ENCODE results near the gene XPNPEP3.

The XPNPEP3 gene

DNA sequence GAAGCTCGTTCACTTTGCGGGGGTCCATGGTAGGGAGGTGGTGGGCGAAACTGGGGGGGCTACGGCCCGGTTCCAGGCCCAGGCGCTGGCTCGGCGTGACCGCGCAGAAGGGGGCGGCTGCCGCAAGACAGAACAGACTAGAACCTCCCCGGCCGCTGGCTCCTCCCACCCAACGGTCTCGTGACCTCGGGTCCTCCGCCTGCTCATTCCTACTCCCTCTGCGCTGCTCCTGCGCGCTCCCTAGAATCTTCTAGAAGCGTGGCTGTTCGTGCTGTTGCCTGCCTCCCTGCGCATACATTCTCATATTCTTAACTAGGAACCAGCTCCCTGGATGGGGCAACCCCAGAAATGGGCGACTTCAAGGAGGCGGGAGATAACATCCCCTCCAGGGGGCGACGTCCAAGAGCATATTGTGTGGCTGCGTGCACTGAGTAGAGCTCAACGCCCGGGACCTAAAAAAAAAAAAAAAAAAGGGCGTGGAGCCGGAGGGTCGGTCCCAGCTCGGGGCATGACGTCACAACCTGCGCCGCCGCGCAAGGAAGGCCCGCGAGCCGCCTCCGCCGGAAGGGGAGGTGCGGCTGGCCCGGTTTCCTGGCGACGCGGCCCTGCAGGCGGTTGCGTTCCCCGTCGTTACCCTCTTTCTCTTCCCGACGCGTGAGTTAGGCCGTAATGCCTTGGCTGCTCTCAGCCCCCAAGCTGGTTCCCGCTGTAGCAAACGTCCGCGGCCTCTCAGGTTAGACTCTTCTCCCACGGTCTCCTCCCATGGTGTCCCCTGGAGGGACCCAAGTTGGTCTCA lies at the start of gene XPNPEP3, which contains the start of gene ST13:
TSS of gene XPNPEP3 (plus strand) at position 636 of the 796 bp plus-strand sequence. CDS start at position 670, 34 bp downstream.
TSS of gene ST13 (minus strand) at position 127 of the 796 bp plus-strand sequence. CDS start at position 28, 99 bp downstream.
- TF ChIP-seq, protein P1, sequence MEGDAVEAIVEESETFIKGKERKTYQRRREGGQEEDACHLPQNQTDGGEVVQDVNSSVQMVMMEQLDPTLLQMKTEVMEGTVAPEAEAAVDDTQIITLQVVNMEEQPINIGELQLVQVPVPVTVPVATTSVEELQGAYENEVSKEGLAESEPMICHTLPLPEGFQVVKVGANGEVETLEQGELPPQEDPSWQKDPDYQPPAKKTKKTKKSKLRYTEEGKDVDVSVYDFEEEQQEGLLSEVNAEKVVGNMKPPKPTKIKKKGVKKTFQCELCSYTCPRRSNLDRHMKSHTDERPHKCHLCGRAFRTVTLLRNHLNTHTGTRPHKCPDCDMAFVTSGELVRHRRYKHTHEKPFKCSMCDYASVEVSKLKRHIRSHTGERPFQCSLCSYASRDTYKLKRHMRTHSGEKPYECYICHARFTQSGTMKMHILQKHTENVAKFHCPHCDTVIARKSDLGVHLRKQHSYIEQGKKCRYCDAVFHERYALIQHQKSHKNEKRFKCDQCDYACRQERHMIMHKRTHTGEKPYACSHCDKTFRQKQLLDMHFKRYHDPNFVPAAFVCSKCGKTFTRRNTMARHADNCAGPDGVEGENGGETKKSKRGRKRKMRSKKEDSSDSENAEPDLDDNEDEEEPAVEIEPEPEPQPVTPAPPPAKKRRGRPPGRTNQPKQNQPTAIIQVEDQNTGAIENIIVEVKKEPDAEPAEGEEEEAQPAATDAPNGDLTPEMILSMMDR (IDR thresholded peaks at IDR 0.05): no peak
- Histone ChIP-seq H3K4me3 (peak within 1 kb of the TSS; percentile 81), H3K27ac (peak within 1 kb of the TSS; percentile 91 to 92)
- peak; percentile 98 for DNase-seq (ENCODE audit: low spot score)

GRCh38 chr22:40808018-40808841 lies 48.7 kb upstream of the XPNPEP3 start:
- Histone ChIP-seq H3K27ac (no peak overlapping the region), H3K4me3 (no peak overlapping the region)
- TF ChIP-seq, protein P1 (IDR thresholded peaks at IDR 0.05): no peak
- no peak for DNase-seq (ENCODE audit: low spot score)

- Histone ChIP-seq H3K4me3 (no peak overlapping the region), H3K27ac (no peak overlapping the region)
- no peak for DNase-seq (ENCODE audit: low spot score)
- TF ChIP-seq, protein P1 (IDR thresholded peaks at IDR 0.05): no peak
Observed at GRCh38 chr22:40813912-40814315, 43.0 kb upstream of the XPNPEP3 start.

DNA sequence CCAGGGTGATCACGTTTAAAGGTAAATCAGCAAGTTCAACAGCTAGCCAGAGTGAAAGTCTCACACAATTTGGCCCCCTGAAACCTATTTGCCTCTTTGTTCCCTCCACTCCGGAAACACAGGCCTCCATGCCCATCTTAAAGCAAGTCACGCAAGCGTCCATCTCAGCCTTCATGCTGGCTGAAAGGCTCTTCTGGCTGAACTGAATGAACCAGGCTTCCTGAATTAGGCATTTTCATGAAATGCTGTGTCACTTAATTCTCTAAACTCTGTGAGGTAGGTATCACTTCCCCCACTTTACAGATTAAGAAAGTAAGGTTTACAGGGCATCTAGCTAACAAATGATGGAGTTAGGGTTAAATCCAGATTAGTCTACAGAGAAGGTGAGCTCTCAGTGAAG lies 39.2 kb upstream of the XPNPEP3 start:
- Histone ChIP-seq H3K27ac (no peak overlapping the region), H3K4me3 (no peak overlapping the region)
- TF ChIP-seq, protein P1 (IDR thresholded peaks at IDR 0.05): no peak
- no peak for DNase-seq (ENCODE audit: low spot score)

DNA sequence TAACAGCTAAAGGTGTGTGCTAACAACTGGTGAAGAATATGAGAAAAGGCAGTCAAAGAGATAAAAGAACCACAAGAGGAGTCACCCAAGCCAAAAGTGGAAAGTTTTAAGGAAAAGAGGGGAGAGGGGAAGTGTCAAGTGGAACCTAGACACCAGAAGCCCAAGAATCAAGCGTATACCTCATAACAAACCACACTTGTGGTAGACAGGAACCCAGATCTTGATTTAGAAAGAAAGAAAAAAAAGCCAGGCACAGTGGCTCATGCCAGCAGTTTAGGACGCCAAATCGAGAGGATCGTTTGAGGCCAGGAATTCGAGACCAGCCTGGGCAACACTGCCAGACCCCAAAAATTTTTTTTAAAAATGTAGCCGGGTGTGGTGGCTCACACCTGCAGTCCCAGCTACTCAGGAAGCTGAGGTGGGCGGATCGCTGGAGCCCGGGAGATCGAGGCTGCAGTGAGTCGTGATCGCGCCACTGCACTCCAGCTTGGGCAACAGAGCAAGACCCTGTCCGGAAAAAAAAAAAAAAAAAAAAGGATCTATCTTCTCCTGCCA lies 38.7 kb upstream of the XPNPEP3 start:
- DNase-seq (ENCODE audit: low spot score): no peak
- H3K4me3 ChIP-seq: peak overlapping the region; percentile 78
- H3K27ac ChIP-seq: no peak overlapping the region
- TF ChIP-seq, protein P1 (IDR thresholded peaks at IDR 0.05): no peak

- H3K4me3 ChIP-seq: peak within 1 kb of the TSS; percentile 78
- peak; percentile 95 for DNase-seq (ENCODE audit: low spot score)
- TF ChIP-seq, protein P1 (IDR thresholded peaks at IDR 0.05): no peak
- H3K27ac ChIP-seq: peak within 1 kb of the TSS; percentile 71 to 74
Observed at GRCh38 chr22:40818747-40819598, 38.0 kb upstream of the XPNPEP3 start, which contains the start of gene SLC25A17. SLC25A17 (minus strand) TSS chr22:40819346; CDS start chr22:40819248, 98 bp downstream.

All from coronary artery (tissue), 2 donors.